GM19023 (cell line): ENCODE data around the gene BCAT1.
"Not testable (repeated sequence)": the region's sequence is repeated elsewhere in the genome, so short reads cannot be mapped to it uniquely, and the experiment has no call there.

Experiments used
- ATAC-seq: cut with Tn5 transposase; IDR thresholded peaks from one replicate; pipeline ENCODE4 v1.9.1; 2021; ENCODE audit warnings: mild to moderate bottlenecking, moderate library complexity; ENCODE audit not compliant: unreplicated experiment

BCAT1 gene

GRCh38 chr12:24901576-24902461 lies 47.1 kb downstream of the BCAT1 start:
- no peak for ATAC-seq

DNA sequence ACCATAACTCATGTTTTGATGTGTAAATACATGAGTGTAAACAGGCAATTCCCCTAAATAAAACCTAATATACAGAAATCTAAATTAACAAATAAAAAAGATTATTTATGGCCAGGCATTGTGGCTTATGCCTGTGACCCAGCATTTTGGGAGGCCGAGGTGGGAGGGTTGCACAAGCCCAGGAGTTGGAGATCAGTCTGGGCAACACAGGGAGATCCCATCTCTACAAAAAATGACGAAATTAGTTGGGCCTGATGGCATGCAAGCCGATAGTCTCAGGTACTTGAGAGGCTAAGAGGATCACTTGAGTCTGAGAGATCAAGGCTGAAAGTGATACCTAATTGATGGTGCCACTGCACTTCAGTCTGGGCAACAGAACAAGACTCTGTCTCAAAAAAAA lies 48.7 kb downstream of the BCAT1 start:
- no peak for ATAC-seq

- no peak for ATAC-seq
Observed at GRCh38 chr12:24899503-24900075, 49.3 kb downstream of the BCAT1 start.

DNA sequence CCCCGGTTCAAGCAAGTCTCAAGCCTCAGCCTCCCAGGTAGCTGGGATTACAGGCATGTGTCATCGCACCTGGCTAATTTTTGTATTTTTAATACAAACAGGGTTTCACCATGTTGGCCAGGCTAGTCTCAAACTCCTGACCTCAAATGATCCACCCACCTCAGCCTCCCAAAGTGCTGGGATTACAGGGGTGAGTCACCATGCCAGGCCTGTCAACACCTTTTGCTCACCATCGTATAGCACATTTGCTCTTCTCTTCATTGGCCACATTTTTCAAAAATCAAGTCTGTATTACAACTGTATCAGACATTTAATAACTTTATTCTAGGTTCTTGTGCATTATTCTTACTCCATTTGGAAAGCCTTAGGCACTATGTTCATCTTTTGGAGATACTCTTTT lies 50.3 kb downstream of the BCAT1 start:
- no peak for ATAC-seq

DNA sequence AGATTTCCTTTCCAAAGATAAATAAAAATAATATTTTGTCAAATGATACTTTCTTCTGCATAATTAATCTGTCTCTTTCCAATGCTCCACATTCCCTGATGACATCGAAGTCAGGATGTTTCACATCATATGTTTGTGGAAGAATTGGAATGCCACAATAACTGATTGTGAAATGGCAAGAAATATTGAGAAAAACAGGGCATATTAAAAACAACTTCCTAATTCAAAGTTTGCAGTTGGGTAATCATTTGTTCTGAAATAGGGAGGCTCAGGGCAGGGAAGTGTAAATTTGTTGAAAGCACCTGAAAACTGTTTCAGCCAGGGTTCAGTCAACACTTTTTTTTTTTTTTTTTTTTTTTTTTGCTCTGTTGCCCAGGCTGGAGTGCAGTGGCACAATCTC lies 50.7 kb downstream of the BCAT1 start:
- ATAC-seq, result no peak

DNA sequence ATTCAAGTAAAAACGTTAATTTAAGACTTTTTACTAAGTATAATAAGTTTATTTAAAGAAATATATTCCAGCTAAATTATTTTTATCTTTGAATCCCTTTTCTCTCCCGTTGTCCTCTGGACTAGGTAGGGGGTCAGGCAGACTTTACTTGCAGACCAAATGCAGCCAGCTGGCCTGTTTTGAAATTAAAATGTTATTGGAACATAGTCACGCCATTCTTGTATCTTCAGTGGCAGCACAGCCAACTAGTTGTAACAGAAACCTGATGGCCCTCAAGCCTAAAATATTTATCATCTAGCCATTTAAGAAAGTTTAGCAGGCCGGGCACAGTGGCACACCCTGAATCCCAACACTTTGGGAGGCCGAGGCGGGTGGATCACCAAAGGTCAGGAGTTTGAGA lies 52.7 kb downstream of the BCAT1 start:
- ATAC-seq, result no peak

GRCh38 chr12:24895612-24896011 lies 53.3 kb downstream of the BCAT1 start:
- ATAC-seq, result no peak

DNA sequence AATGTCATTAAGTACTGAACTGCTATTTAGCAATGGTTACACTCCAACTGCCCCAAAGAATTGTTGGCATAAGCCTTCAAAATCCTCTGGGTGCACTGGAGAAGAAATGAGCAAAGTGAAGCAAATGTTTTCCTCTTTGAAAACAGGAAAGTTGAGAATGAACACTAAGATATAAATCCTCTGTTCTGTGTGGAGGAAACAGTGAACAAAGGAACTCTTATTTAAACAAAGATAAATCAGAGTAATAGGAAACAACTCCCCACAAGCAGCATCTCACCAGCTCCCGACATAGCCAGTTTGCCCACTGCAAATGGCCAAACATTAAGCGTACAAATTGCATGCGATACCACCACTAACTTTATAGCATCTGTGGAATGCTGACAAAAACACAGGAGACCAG lies 54.0 kb downstream of the BCAT1 start:
- no peak for ATAC-seq

DNA sequence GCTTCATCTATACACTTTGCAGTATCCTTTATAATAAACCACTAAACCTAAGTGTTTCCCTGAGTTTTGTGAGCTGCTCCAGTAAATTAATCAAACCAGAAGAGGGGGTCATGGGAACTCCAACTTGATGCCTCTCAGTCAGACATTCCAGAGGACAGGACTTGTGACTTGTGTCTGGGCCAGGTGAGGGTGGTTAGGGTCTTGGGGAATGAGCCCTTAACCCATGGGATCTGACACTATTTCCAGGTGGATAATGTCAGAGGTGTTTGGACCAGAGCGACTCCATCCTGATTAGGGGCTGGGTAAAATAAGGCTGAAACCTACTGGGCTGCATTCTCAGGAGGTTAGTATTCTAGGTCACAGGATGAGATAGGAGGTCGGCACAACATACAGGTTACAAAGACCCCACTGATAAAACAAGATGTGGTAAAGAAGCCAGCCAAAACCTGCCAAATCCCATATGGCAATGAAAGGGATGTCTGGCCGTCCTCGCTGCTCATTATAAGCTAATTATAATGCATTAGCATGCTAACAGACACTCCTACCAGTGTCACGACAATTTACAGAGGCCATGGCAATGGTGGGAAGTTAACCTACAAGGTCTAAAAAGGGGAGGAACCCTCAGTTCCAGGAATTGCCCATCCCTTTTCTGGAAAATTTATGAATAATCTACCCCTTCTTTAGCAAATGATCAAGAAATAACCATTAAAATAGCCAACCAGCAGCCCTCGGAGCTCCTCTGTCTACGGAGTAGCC lies 58.7 kb downstream of the BCAT1 start:
- no peak for ATAC-seq

DNA sequence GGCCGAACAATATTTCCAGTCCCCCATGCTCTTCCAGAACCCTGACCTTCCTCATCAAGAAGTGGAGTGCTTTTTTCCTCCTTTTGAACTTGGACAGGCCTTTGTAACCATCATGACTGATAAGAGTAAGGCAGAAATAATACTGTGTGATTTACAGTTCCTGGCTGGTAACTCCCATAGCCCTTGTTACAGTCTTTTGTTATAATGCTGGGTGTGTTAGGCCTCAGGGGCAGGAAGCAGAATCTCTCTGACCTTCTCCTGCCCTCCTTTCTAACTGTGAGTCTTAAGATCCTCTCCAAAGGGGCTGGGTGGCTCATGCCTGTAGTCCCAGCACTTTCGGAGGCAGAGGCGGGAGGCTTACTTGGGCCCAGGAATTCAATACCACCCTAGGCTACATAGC lies 59.5 kb downstream of the BCAT1 start:
- ATAC-seq, result no peak

- no peak for ATAC-seq
Observed at GRCh38 chr12:24888813-24889212, 60.1 kb downstream of the BCAT1 start.

DNA sequence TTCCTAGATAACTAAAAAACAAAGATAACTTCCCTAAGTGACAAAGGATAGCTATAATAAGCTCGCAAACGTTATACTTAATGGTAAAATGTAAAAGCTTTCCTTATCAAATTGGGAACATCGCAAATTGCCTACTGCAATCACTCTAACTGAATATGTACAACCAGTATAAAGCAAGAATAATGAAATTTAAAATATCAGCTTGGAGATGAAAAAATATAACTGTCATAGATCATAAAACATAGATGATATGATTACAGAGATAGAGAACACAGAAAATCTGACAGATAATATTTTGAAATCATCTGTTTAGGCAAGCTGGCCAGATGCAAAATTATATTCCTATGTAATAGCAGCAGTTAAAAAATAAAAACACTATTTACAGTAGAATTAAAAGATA lies 64.0 kb downstream of the BCAT1 start:
- no peak for ATAC-seq

GRCh38 chr12:24881724-24882371 lies 67.1 kb downstream of the BCAT1 start:
- no peak for ATAC-seq

GRCh38 chr12:24881227-24881626 lies 67.7 kb downstream of the BCAT1 start:
- ATAC-seq, result no peak

GRCh38 chr12:24880732-24881131 lies 68.2 kb downstream of the BCAT1 start:
- ATAC-seq, result no peak

- no peak for ATAC-seq
Observed at GRCh38 chr12:24879644-24880043, 69.3 kb downstream of the BCAT1 start.

GRCh38 chr12:24875014-24875413 lies 73.9 kb downstream of the BCAT1 start:
- ATAC-seq, result no peak

GRCh38 chr12:24872211-24872610 lies 76.7 kb downstream of the BCAT1 start:
- ATAC-seq, result no peak

GRCh38 chr12:24866139-24866538 lies 82.8 kb downstream of the BCAT1 start:
- ATAC-seq, result not testable (repeated sequence)

- ATAC-seq, result no peak
Observed at GRCh38 chr12:24864796-24865125, 84.1 kb downstream of the BCAT1 start.

DNA sequence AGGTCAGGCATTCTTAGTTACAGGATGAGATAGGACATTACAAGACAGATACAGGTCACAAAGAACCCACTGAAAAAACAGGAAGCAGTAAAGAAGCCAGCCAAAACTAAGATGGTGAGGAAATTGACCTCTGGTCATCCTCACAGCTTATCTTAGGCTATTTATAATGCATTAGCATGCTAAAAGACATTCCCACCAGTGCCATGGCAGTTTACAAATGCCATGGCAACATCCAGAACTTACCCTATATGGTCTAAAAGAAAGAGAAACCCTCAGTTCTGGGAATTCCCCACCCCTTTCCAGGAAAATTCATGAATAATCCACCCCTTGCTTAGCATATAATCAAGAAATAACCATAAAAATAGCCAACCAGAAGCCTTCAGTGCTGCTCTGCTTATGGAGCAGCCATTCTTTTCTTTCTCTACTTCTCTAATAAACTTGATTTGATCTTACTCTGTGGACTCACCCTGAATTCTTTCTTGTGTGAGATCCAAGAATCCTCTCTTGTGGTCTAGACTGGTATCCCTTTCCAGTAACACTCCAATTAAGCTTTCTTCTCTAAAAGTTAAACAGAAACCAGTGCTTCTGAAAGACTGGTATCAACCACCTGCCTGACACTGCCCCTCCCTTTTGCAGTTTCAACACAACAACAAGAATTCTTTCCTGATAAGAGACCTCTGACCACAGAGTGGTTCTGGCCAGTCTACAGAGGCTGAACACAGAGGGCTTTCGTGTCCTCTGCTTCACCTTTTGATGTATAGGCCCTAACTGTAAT lies 86.9 kb downstream of the BCAT1 start:
- ATAC-seq, result peak; percentile 84
